A549 (cell line): ENCODE results near the gene VWF. TPM values are rescaled to one million over a fixed set of nuclear protein-coding genes. Genes with fewer than 3 reads are reported as not detected.
A peak's percentile ranks its signal among the peaks of the same experiment; 100 is the strongest.

Experiments
- ATAC-seq, 2 experiments: fragments of 200-7000 bp in 1 of 2; fragments of >200 bp in 1 of 2; cut with Nextera tagmentation in 1 of 2; cut with Tn5 transposase in 1 of 2; 3 replicates each; pipeline versions ENCODE4 v1.8.0 to v1.9.1; 2018 to 2020; ENCODE audit warnings: mild to moderate bottlenecking in 1 of 2, moderate library complexity in 1 of 2
- CTCF ChIA-PET: fragments of 300-600 bp; sonication (Branson Sonifier 250); formaldehyde crosslinking; extraction: SDS; loops from one replicate; lab custom pipeline; 2021; ENCODE audit warnings: antibody characterized with exemption, inconsistent platforms; lab: Yijun Ruan, JAX
- POLR2A ChIA-PET: fragments of 350-600 bp; formaldehyde crosslinking; extraction: SDS; loops from one replicate; lab custom pipeline; 2021; ENCODE audit warnings: antibody characterized with exemption, inconsistent platforms; lab: Yijun Ruan, JAX
- DNase-seq, 2 experiments: peaks; one replicate each; pipeline versions ENCODE4 v3.0.0 to v3.0.0-alpha.2; 2011 to 2016; ENCODE audit warnings: low read depth in 1 of 2, low spot score in 1 of 2
- FAIRE-seq: peaks from 2 replicates; lab custom pipeline; 2011; peaks lifted over from hg19 to GRCh38; lab: Jason Lieb, UNC
- H3K27ac ChIP-seq, 2 experiments: fragments of >200 bp; sonication (Bioruptor Twin); formaldehyde crosslinking; 3 replicates each; pipeline ENCODE4 v1.5.1; 2016 to 2017
- H3K4me1 ChIP-seq: fragments of >200 bp; sonication (Bioruptor Twin); formaldehyde crosslinking; 3 replicates; pipeline ENCODE4 v1.6.1; 2016
- H3K4me2 ChIP-seq: fragments of >200 bp; sonication (Bioruptor Twin); formaldehyde crosslinking; 3 replicates; pipeline ENCODE4 v1.6.1; 2016
- H3K4me3 ChIP-seq: fragments of >200 bp; sonication (Bioruptor Twin); formaldehyde crosslinking; 3 replicates; pipeline ENCODE4 v1.5.1; 2016
- H3K9me3 ChIP-seq: fragments of >200 bp; sonication (Bioruptor Twin); formaldehyde crosslinking; 3 replicates; pipeline ENCODE4 v1.6.1; 2016
- CHD2 ChIP-seq: fragments of 150-350 bp; IDR thresholded peaks from 2 replicates; pipeline ENCODE4 v1.6.1; 2014; ENCODE audit warnings: low read length; ENCODE audit not compliant: partially characterized antibody
- HEYL ChIP-seq: fragments of 250-450 bp; sonication (Bioruptor Pico); IDR thresholded peaks from 2 replicates; pipeline ENCODE4 v1.8.0; 2021; ENCODE audit warnings: mild to moderate bottlenecking, moderate library complexity
- HOXB13 ChIP-seq: fragments of 250-450 bp; sonication (Bioruptor Pico); IDR thresholded peaks from 2 replicates; pipeline ENCODE4 v1.5.0; 2020; ENCODE audit warnings: low read depth, mild to moderate bottlenecking, moderate library complexity
- HOXB5 ChIP-seq: fragments of 250-450 bp; sonication (Bioruptor Pico); IDR thresholded peaks from 2 replicates; pipeline ENCODE4 v1.5.0; 2020; ENCODE audit warnings: mild to moderate bottlenecking, moderate library complexity
- JUN ChIP-seq, 2 experiments: fragments of >200 bp; sonication (Bioruptor Twin); formaldehyde crosslinking; IDR thresholded peaks; 2 replicates in 1 of 2; 3 replicates in 1 of 2; pipeline ENCODE4 v1.6.1; 2016 to 2017
- JUNB ChIP-seq: fragments of >200 bp; sonication (Bioruptor Twin); formaldehyde crosslinking; IDR thresholded peaks from 2 replicates; pipeline ENCODE4 v1.6.1; 2016
- MAZ ChIP-seq: fragments of 150-350 bp; IDR thresholded peaks from 2 replicates; pipeline ENCODE4 v1.6.1; 2014; ENCODE audit warnings: antibody characterized with exemption, low read depth, low read length, borderline replicate concordance
- NFE2L2 ChIP-seq: fragments of 150-350 bp; conservative IDR thresholded peaks from 2 replicates; pipeline ENCODE4 v1.6.1; 2014; ENCODE audit warnings: low read length
- NPAS2 ChIP-seq: fragments of 250-450 bp; sonication (Bioruptor Pico); IDR thresholded peaks from 2 replicates; pipeline ENCODE4 v1.8.0; 2022; ENCODE audit warnings: mild to moderate bottlenecking, moderate library complexity, borderline replicate concordance
- POLR2AphosphoS2 ChIP-seq: conservative IDR thresholded peaks from 2 replicates; pipeline ENCODE4 v1.6.1; 2012; ENCODE audit warnings: low read length, improper control_type of control experiment, inconsistent platforms
- RARB ChIP-seq: fragments of 250-450 bp; sonication (Bioruptor Pico); IDR thresholded peaks from 2 replicates; pipeline ENCODE4 v1.8.0; 2021; ENCODE audit warnings: mild to moderate bottlenecking, moderate library complexity
- RCOR1 ChIP-seq: fragments of 150-350 bp; IDR thresholded peaks from 2 replicates; pipeline ENCODE4 v1.6.1; 2014; ENCODE audit warnings: antibody characterized with exemption, low read length, low read depth
- RFX5 ChIP-seq: fragments of 450-650 bp; IDR thresholded peaks from 2 replicates; pipeline ENCODE4 v1.7.1; 2014; ENCODE audit warnings: antibody characterized with exemption, mild to moderate bottlenecking, moderate library complexity
- RNF2 ChIP-seq: fragments of 200-600 bp; sonication (generic); IDR thresholded peaks from 2 replicates; pipeline ENCODE4 v1.6.1; 2016; ENCODE audit warnings: low read depth, mild to moderate bottlenecking, antibody characterized with exemption, moderate library complexity, borderline replicate concordance
- WGBS: methylation state at CpG from one replicate; pipeline ENCODE4 v1.1.6; 2017; ENCODE audit errors: missing lambda C conversion rate; 5-methylcytosine and 5-hydroxymethylcytosine counted together
- polyA plus RNA-seq, 4 experiments: library from polyadenylated mRNA; depleted of rRNA in 3 of 4; stranded (reverse); fragments of >200 nt; fragmentation: RNase III in 1 of 4; extraction: RNeasy Plus Mini Kit Qiagen cat#74134 plus additional on column Dnase treatment in 1 of 4; gene quantifications; 2 replicates in 3 of 4; 3 replicates in 1 of 4; pipeline ENCODE4 v1.2.3, GENCODE V29; 2011 to 2017
- TF ChIP-seq, protein P1 (sequence below): fragments of 250-450 bp; sonication (Bioruptor Pico); IDR thresholded peaks from 2 replicates; pipeline ENCODE4 v1.5.0; 2020; ENCODE audit warnings: low read depth, mild to moderate bottlenecking, moderate library complexity
- TF ChIP-seq, protein P2 (sequence below): fragments of 250-450 bp; sonication (Bioruptor Pico); IDR thresholded peaks from 2 replicates; pipeline ENCODE4 v1.5.0; 2021; ENCODE audit warnings: mild to moderate bottlenecking, moderate library complexity, borderline replicate concordance
- TF ChIP-seq, protein P3 (sequence below): IDR thresholded peaks from 2 replicates; pipeline ENCODE4 v1.6.1; 2012
- TF ChIP-seq, protein P4 (sequence below): fragments of >200 bp; sonication (Bioruptor Twin); formaldehyde crosslinking; IDR thresholded peaks from 3 replicates; pipeline ENCODE4 v1.6.1; 2016

The VWF gene
- polyA plus RNA-seq, 2 of the 4 experiments (the other 2 are of a cell fraction), result 0.01 TPM; not detected in 1

DNA sequence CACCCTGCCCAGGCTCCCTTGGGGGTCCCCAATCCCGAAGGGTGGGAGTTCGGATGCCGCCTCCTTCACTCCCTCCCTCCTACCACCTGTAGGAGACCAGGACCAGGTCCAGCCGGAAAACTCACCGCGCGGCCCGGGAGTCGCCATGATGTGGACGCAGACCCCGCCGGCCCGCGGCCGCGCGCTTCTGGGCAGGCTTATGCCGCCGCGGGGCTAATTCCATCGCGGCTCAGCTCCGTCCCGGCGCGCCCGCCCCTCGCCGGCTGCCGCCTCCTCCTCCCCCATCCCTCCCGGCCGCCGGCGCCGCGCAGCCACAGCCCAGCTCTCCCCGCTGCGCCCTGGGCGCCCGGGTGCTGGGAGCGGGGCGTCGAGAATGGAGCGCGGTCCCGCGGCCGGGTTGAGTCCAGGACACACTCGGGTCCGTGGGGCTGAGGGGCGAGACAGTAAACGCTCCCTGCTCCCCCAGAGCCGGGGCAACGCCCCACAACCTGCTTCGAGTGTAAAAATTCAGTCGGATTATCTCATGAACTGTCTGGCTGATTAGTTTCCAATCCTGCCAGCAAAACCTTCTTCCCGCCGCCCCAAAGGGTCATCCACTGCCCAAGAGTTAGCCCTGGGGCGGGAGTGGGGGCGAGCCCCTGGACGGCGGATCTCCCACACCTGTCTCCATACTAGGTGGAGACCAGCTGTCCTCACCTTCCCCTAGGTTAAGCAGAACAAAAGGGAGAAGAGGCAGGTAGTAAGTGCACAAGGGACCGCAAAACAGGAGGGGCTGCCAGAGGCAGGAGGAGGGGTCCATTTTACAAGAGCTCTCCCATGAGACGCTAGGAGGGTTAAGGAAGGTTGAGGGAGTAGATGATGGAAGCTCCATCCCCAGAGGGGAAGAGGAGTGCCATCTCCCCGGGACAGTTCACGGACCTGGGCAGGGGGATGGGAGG lies 179.1 kb downstream of the VWF start, which contains the start of gene ANO2:
ANO2 (minus strand) TSS at position 189 of the 938 bp plus-strand sequence; CDS start at position 147, 42 bp downstream.
- peaks cover 7% of the 10 kb centered on the region; the same call in 1 of the 3 replicates for H3K9me3 ChIP-seq
- H3K4me1 ChIP-seq, result no peaks in the 10 kb centered on the region
- peak within 1 kb of the TSS; percentile 95 for H3K4me2 ChIP-seq
- WGBS, result 17% methylated on average over 32 of the region's 66 CpGs
- H3K4me3 ChIP-seq, result peak within 1 kb of the TSS; percentile 48
- ATAC-seq (peak; percentile 52 to 79), DNase-seq (no peak), FAIRE-seq (no peak)
- TF ChIP-seq, protein P1, sequence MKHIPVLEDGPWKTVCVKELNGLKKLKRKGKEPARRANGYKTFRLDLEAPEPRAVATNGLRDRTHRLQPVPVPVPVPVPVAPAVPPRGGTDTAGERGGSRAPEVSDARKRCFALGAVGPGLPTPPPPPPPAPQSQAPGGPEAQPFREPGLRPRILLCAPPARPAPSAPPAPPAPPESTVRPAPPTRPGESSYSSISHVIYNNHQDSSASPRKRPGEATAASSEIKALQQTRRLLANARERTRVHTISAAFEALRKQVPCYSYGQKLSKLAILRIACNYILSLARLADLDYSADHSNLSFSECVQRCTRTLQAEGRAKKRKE (CRISPR knock-in tag), result no peak
- TF ChIP-seq HEYL (CRISPR knock-in tag), result no peak
- TF ChIP-seq HOXB13 (CRISPR knock-in tag), result no peak
- no peak for TF ChIP-seq NFE2L2
- TF ChIP-seq, protein P2, sequence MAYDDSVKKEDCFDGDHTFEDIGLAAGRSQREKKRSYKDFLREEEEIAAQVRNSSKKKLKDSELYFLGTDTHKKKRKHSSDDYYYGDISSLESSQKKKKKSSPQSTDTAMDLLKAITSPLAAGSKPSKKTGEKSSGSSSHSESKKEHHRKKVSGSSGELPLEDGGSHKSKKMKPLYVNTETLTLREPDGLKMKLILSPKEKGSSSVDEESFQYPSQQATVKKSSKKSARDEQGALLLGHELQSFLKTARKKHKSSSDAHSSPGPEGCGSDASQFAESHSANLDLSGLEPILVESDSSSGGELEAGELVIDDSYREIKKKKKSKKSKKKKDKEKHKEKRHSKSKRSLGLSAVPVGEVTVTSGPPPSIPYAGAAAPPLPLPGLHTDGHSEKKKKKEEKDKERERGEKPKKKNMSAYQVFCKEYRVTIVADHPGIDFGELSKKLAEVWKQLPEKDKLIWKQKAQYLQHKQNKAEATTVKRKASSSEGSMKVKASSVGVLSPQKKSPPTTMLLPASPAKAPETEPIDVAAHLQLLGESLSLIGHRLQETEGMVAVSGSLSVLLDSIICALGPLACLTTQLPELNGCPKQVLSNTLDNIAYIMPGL (CRISPR knock-in tag), result no peak
- no peak for TF ChIP-seq JUN (IDR thresholded peaks at IDR 0.05)
- TF ChIP-seq, protein P3, sequence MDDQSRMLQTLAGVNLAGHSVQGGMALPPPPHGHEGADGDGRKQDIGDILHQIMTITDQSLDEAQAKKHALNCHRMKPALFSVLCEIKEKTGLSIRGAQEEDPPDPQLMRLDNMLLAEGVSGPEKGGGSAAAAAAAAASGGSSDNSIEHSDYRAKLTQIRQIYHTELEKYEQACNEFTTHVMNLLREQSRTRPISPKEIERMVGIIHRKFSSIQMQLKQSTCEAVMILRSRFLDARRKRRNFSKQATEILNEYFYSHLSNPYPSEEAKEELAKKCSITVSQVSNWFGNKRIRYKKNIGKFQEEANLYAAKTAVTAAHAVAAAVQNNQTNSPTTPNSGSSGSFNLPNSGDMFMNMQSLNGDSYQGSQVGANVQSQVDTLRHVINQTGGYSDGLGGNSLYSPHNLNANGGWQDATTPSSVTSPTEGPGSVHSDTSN, result no peak
- TF ChIP-seq CHD2, result no peak
- TF ChIP-seq RARB (CRISPR knock-in tag), result no peak
- no peak for TF ChIP-seq JUNB
- no peak for TF ChIP-seq NPAS2
- no peak for TF ChIP-seq RFX5
- TF ChIP-seq MAZ, result no peak
- TF ChIP-seq HOXB5 (CRISPR knock-in tag), result no peak
- POLR2A ChIA-PET, result no interaction called here
- CTCF ChIA-PET, result interaction anchor here (0.6 to 1.4 kb wide), 3 partner anchors 43 to 94 kb away, joined by 3 to 4 read pairs (median 3); no protein-coding TSS in a partner anchor
- H3K27ac ChIP-seq, result peak within 1 kb of the TSS in 1 of 2 experiments; percentile 22; a peak in 2 of 6 replicates

DNA sequence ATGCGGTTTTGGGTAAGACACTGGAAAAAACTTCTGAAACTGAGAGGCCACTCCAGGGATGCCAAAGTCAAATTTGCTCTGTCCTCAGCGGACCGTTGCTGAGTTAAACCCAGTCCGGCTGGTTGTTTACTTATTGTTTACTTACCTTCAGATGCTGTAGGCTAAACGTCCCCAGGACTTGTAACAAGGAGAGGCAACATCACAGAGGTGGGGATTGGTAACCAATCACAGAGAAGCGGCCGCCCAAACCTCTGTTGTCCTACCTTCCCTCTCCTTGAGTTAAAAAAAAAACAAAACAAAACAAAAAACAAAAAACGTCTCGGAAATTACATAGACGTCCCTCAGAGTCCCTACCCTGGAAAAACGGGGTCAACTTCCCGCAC lies 179.8 kb downstream of the VWF start:
- no peak overlapping the region for H3K27ac ChIP-seq
- H3K4me1 ChIP-seq, result no peaks in the 10 kb centered on the region
- no peak for ATAC-seq
- ChIA-PET POLR2A (no interaction called here), CTCF (interaction anchor here (1.4 kb wide), 1 partner anchor 44 kb away, joined by 3 read pairs; no protein-coding TSS in a partner anchor)
- no peak for DNase-seq
- 7% methylated on average over 12 of the region's 12 CpGs for WGBS
- peak overlapping the region; percentile 95 for H3K4me2 ChIP-seq
- no peak for FAIRE-seq
- H3K9me3 ChIP-seq, result peaks cover 7% of the 10 kb centered on the region; the same call in 1 of the 3 replicates
- TF ChIP-seq RNF2, result no peak
- no peak for TF ChIP-seq HEYL (CRISPR knock-in tag)
- TF ChIP-seq RCOR1, result no peak
- TF ChIP-seq, protein P4, sequence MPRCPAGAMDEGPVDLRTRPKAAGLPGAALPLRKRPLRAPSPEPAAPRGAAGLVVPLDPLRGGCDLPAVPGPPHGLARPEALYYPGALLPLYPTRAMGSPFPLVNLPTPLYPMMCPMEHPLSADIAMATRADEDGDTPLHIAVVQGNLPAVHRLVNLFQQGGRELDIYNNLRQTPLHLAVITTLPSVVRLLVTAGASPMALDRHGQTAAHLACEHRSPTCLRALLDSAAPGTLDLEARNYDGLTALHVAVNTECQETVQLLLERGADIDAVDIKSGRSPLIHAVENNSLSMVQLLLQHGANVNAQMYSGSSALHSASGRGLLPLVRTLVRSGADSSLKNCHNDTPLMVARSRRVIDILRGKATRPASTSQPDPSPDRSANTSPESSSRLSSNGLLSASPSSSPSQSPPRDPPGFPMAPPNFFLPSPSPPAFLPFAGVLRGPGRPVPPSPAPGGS, result no peak
- TF ChIP-seq, protein P3, result no peak
- no peak for TF ChIP-seq POLR2AphosphoS2
- TF ChIP-seq, all 56 proteins: peak for 0
- peak overlapping the region; percentile 48 for H3K4me3 ChIP-seq
